GM04504 (cell line): Measurements from ENCODE around the gene ZBTB34.

Experiments
- DNase-seq: peaks from one replicate; pipeline ENCODE4 v3.0.0-alpha.2; 2012; ENCODE audit warnings: low read depth

ZBTB34 gene

GRCh38 chr9:126926364-126926763, 65.9 kb downstream of the ZBTB34 start:
- no peak for DNase-seq

GRCh38 chr9:126927419-126927818, 67.0 kb downstream of the ZBTB34 start:
- no peak for DNase-seq

GRCh38 chr9:126932871-126933321, 72.5 kb downstream of the ZBTB34 start:
- no peak for DNase-seq

- DNase-seq: no peak
Measured at GRCh38 chr9:126933334-126933980, 73.0 kb downstream of the ZBTB34 start.

GRCh38 chr9:126934441-126934840, 74.0 kb downstream of the ZBTB34 start:
- DNase-seq: no peak
